ENCODE measurements around the gene EPB41L4B. TPM values are rescaled to one million over a fixed set of nuclear protein-coding genes. Genes with fewer than 3 reads are reported as not detected.

EPB41L4B gene
- total and polyA plus RNA-seq, 2 of the 4 experiments (the other 2 are of a cell fraction) = 0.36 to 0.54 TPM

GRCh38 chr9:109134167-109134578 lies 186.7 kb downstream of the EPB41L4B start:
- POLR2A ChIA-PET (ENCODE audit: unreplicated experiment) = no interaction called here
- no TSS peak for BruUV-seq (replicated peaks)

More at GRCh38 chr9:109134167-109134578, 186.7 kb downstream of the EPB41L4B start:
- H2BK15ac ChIP-seq (ENCODE audit: low read depth, low read length) = no peak overlapping the region
- no peaks in the 10 kb centered on the region for H3K4me1 ChIP-seq (ENCODE audit: control insufficient read depth, insufficient read depth, low read length)
- H2AK5ac ChIP-seq (ENCODE audit: low read depth, low read length) = no peak overlapping the region
- DNase-seq (no peak), ATAC-seq (ENCODE audit: low read depth) (no peak)
- H4K5ac ChIP-seq (ENCODE audit: low read depth, low read length) = no peak overlapping the region
- no peak overlapping the region for H2BK5ac ChIP-seq (ENCODE audit: low read depth, low read length, poor library complexity, severe bottlenecking)
- no peak overlapping the region for H3K18ac ChIP-seq (ENCODE audit: low read depth, low read length)
- no peak overlapping the region for H3K9ac ChIP-seq (ENCODE audit: low read depth, low read length)
- H2BK120ac ChIP-seq (ENCODE audit: low read depth, low read length) = no peak overlapping the region
- H3K14ac ChIP-seq (replicated peaks; ENCODE audit: low read depth, low read length) = no peak overlapping the region
- H2AK9ac ChIP-seq (replicated peaks; ENCODE audit: low read depth, low read length, poor library complexity) = no peak overlapping the region
- no peak overlapping the region for H3K56ac ChIP-seq (ENCODE audit: extremely low read depth, insufficient read depth, low read length)
- dilution Hi-C loops (cut with HindIII; ENCODE audit: low sequenced_read_pairs, unreplicated experiment) (no loop called here), in situ Hi-C loops (cut with MboI; ENCODE audit: low sequenced_read_pairs) (no loop called here), intact Hi-C loops (cut with micrococcal nuclease) (no loop called here)
- H3K27me3 ChIP-seq (ENCODE audit: control insufficient read depth, insufficient read depth, low read length) = peaks cover 8% of the 10 kb centered on the region
- CTCF ChIA-PET = no interaction called here
- H3K4me2 ChIP-seq (ENCODE audit: low read depth, low read length) = no peak overlapping the region
- H3K27ac ChIP-seq (ENCODE audit: insufficient read depth, low read length) = no peak overlapping the region
- H3K9me3 ChIP-seq (ENCODE audit: control insufficient read depth, insufficient read depth, low read length) = no peaks in the 10 kb centered on the region
- no peaks in the 10 kb centered on the region for H3K79me1 ChIP-seq (ENCODE audit: low read depth in 1 of 2, low read length in 2 of 2)
- H3K23ac ChIP-seq (ENCODE audit: low read depth, low read length) = no peak overlapping the region
- H4K8ac ChIP-seq (ENCODE audit: low read depth in 2 of 2, low read length in 2 of 2) = no peak overlapping the region
- H4K91ac ChIP-seq (ENCODE audit: insufficient read depth, low read depth, low read length) = no peak overlapping the region
- no peak overlapping the region for H2BK20ac ChIP-seq (ENCODE audit: low read depth, low read length)
- no peaks in the 10 kb centered on the region for H3K36me3 ChIP-seq (ENCODE audit: control insufficient read depth, insufficient read depth, low read length)
- no CpG with 5 or more reads among the region's 1 CpG for WGBS, 2 experiments (ENCODE audit: extremely low coverage in 2 of 2, insufficient read length in 1 of 2)
- no peaks in the 10 kb centered on the region for H3K9me1 ChIP-seq (ENCODE audit: insufficient read depth, low read length)
- H2AFZ ChIP-seq (replicated peaks; ENCODE audit: low read length, poor library complexity) = no peak overlapping the region
- TF ChIP-seq MXI1 (IDR thresholded peaks at IDR 0.05; ENCODE audit: borderline replicate concordance, low read depth, low read length) = no peak
- TF ChIP-seq, protein P1, sequence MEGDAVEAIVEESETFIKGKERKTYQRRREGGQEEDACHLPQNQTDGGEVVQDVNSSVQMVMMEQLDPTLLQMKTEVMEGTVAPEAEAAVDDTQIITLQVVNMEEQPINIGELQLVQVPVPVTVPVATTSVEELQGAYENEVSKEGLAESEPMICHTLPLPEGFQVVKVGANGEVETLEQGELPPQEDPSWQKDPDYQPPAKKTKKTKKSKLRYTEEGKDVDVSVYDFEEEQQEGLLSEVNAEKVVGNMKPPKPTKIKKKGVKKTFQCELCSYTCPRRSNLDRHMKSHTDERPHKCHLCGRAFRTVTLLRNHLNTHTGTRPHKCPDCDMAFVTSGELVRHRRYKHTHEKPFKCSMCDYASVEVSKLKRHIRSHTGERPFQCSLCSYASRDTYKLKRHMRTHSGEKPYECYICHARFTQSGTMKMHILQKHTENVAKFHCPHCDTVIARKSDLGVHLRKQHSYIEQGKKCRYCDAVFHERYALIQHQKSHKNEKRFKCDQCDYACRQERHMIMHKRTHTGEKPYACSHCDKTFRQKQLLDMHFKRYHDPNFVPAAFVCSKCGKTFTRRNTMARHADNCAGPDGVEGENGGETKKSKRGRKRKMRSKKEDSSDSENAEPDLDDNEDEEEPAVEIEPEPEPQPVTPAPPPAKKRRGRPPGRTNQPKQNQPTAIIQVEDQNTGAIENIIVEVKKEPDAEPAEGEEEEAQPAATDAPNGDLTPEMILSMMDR (conservative IDR thresholded peaks at IDR 0.05; ENCODE audit: low read depth, low read length) = no peak
- no peak for TF ChIP-seq FOS (IDR thresholded peaks at IDR 0.05; ENCODE audit: low read depth, low read length)
- no peak for TF ChIP-seq RAD21 (IDR thresholded peaks at IDR 0.05; ENCODE audit: low read length)
- no peak for TF ChIP-seq MAZ (IDR thresholded peaks at IDR 0.05; ENCODE audit: borderline replicate concordance, low read depth, low read length)
- TF ChIP-seq BHLHE40 (IDR thresholded peaks at IDR 0.05; ENCODE audit: low read depth, low read length) = no peak
- no peak for TF ChIP-seq POLR2A (IDR thresholded peaks at IDR 0.05; ENCODE audit: low read depth, low read length)
- no peak for TF ChIP-seq CEBPB (IDR thresholded peaks at IDR 0.05; ENCODE audit: low read depth, low read length)
- no peak for TF ChIP-seq RFX5 (IDR thresholded peaks at IDR 0.05; ENCODE audit: low read depth, low read length)
- TF ChIP-seq CHD1 (IDR thresholded peaks at IDR 0.05; ENCODE audit: low read depth, low read length) = no peak
- TF ChIP-seq, protein P2, sequence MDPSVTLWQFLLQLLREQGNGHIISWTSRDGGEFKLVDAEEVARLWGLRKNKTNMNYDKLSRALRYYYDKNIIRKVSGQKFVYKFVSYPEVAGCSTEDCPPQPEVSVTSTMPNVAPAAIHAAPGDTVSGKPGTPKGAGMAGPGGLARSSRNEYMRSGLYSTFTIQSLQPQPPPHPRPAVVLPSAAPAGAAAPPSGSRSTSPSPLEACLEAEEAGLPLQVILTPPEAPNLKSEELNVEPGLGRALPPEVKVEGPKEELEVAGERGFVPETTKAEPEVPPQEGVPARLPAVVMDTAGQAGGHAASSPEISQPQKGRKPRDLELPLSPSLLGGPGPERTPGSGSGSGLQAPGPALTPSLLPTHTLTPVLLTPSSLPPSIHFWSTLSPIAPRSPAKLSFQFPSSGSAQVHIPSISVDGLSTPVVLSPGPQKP (IDR thresholded peaks at IDR 0.05; ENCODE audit: borderline replicate concordance, low read depth, low read length) = no peak
- H4K20me1 ChIP-seq (ENCODE audit: insufficient read depth, low read length) = no peaks in the 10 kb centered on the region
- no peak overlapping the region for H3K4me3 ChIP-seq (ENCODE audit: insufficient read depth, low read depth, low read length)
- H3K4ac ChIP-seq (ENCODE audit: low read depth, low read length) = no peak overlapping the region

Measured in IMR-90 (cell line).